Caco-2 (cell line): Measurements from ENCODE around the gene BTRC. TPM values are rescaled to one million over a fixed set of nuclear protein-coding genes. Genes with fewer than 3 reads are reported as not detected.

Experiments used
- BruUV-seq: library from RNA; stranded (reverse); fragments of 400-500 nt; replicated peaks from 2 replicates; lab custom pipeline; 2021; lab: Mats Ljungman, UMichigan
- CTCF ChIA-PET: fragments of 300-600 bp; sonication (Branson Sonifier 250); formaldehyde crosslinking; loops from one replicate; lab custom pipeline; 2022; ENCODE audit warnings: antibody characterized with exemption; lab: Charles Lee
- POLR2A ChIA-PET: fragments of 300-600 bp; sonication (Branson Sonifier 250); formaldehyde crosslinking; loops from one replicate; lab custom pipeline; 2022; ENCODE audit warnings: antibody characterized with exemption; lab: Charles Lee
- DNase-seq, 2 experiments: peaks; one replicate each; pipeline versions ENCODE4 v3.0.0 to v3.0.0-alpha.2; 2020 to 2022
- H3K27me3 ChIP-seq: replicated peaks from 2 replicates; pipeline ENCODE4 v1.6.0; 2011; ENCODE audit warnings: low read length; ENCODE audit not compliant: control insufficient read depth, insufficient read depth
- H3K36me3 ChIP-seq: 2 replicates; pipeline ENCODE4 v1.5.1; 2011; ENCODE audit warnings: low read length; ENCODE audit not compliant: control insufficient read depth, insufficient read depth
- H3K4me1 ChIP-seq: fragments of 250-450 bp; sonication (Bioruptor Pico); 2 replicates; pipeline ENCODE4 v1.5.1; 2020; ENCODE audit warnings: mild to moderate bottlenecking
- H3K4me3 ChIP-seq: 2 replicates; pipeline ENCODE4 v1.5.1; 2011; ENCODE audit warnings: low read depth, mild to moderate bottlenecking, control low read depth, low read length
- H3K9me3 ChIP-seq: fragments of 250-450 bp; sonication (Bioruptor Pico); 2 replicates; pipeline ENCODE4 v1.5.1; 2020; ENCODE audit warnings: mild to moderate bottlenecking, moderate library complexity
- H3K27ac Mint-ChIP-seq: one replicate; pipeline ENCODE4 v1.8.0; 2022; ENCODE audit warnings: mixed read lengths; ENCODE audit not compliant: unreplicated experiment
- H3K27me3 Mint-ChIP-seq: one replicate; pipeline ENCODE4 v1.8.0; 2022; ENCODE audit warnings: mixed read lengths; ENCODE audit not compliant: insufficient read depth, unreplicated experiment
- H3K36me3 Mint-ChIP-seq: one replicate; pipeline ENCODE4 v1.8.0; 2022; ENCODE audit warnings: mild to moderate bottlenecking, mixed read lengths; ENCODE audit not compliant: insufficient read depth, unreplicated experiment
- H3K4me1 Mint-ChIP-seq: one replicate; pipeline ENCODE4 v1.8.0; 2022; ENCODE audit warnings: low read depth, mixed read lengths; ENCODE audit not compliant: unreplicated experiment
- H3K4me3 Mint-ChIP-seq: one replicate; pipeline ENCODE4 v1.8.0; 2022; ENCODE audit warnings: mild to moderate bottlenecking, moderate library complexity, mixed read lengths; ENCODE audit not compliant: unreplicated experiment
- H3K9me3 Mint-ChIP-seq: one replicate; pipeline ENCODE4 v1.8.0; 2022; ENCODE audit warnings: mixed read lengths; ENCODE audit not compliant: unreplicated experiment
- CTCF ChIP-seq, 2 experiments: fragments of 200-600 bp in 1 of 2; IDR thresholded peaks; 1 replicate in 1 of 2; 2 replicates in 1 of 2; pipeline versions ENCODE4 v1.5.1 to v1.8.0; 2011 to 2022; ENCODE audit warnings: antibody characterized with exemption in 1 of 2, control low read depth in 1 of 2, inconsistent platforms in 1 of 2, low read depth in 1 of 2, low read length in 1 of 2, mild to moderate bottlenecking in 1 of 2, moderate library complexity in 1 of 2; ENCODE audit not compliant: insufficient read depth in 1 of 2, severe bottlenecking in 1 of 2, unreplicated experiment in 1 of 2
- intact Hi-C: fragments of 100-400 bp; cut with micrococcal nuclease; formaldehyde crosslinking; loops from one replicate; pipeline ENCODE4 v1.10.0; 2022; ENCODE audit not compliant: unreplicated experiment
- total RNA-seq: library from RNA; stranded (reverse); gene quantifications from 2 replicates; pipeline ENCODE4 v1.2.3, GENCODE V29; 2022

Gene BTRC
- total RNA-seq, 1 experiment from 2014 or later = 19.6 TPM

GRCh38 chr10:101447477-101447876 lies 93.5 kb downstream of the BTRC start:
- no TSS peak for BruUV-seq
- CTCF ChIA-PET = interaction anchor here (0.6 kb wide), 2 partner anchors 19 to 143 kb away, joined by 3 read pairs; no protein-coding TSS in a partner anchor
- POLR2A ChIA-PET = no interaction called here
- H3K27me3 Mint-ChIP-seq = no peaks in the 10 kb centered on the region
- H3K36me3 Mint-ChIP-seq = no peaks in the 10 kb centered on the region
- H3K27ac Mint-ChIP-seq = no peak overlapping the region
- H3K4me1 ChIP-seq = no peaks in the 10 kb centered on the region
- no peak overlapping the region for H3K4me3 Mint-ChIP-seq
- no peaks in the 10 kb centered on the region for H3K9me3 Mint-ChIP-seq
- no peak overlapping the region for H3K4me3 ChIP-seq
- H3K4me1 Mint-ChIP-seq = peaks cover 6% of the 10 kb centered on the region
- H3K9me3 ChIP-seq = no peaks in the 10 kb centered on the region
- DNase-seq = no peak
- H3K36me3 ChIP-seq = no peaks in the 10 kb centered on the region
- intact Hi-C loops = no loop called here
- no peaks in the 10 kb centered on the region for H3K27me3 ChIP-seq
- TF ChIP-seq CTCF (IDR thresholded peaks at IDR 0.05; ENCODE audit: insufficient read depth in 1 of 2, low read depth in 1 of 2, low read length in 1 of 2, severe bottlenecking in 1 of 2, unreplicated experiment in 1 of 2) = no peak

- Mint-ChIP-seq H3K4me3 (no peak overlapping the region), H3K27me3 (no peaks in the 10 kb centered on the region), H3K9me3 (no peaks in the 10 kb centered on the region), H3K4me1 (peaks cover 6% of the 10 kb centered on the region), H3K36me3 (no peaks in the 10 kb centered on the region), H3K27ac (no peak overlapping the region)
- intact Hi-C loops = no loop called here
- Histone ChIP-seq H3K4me1 (no peaks in the 10 kb centered on the region), H3K36me3 (no peaks in the 10 kb centered on the region), H3K27me3 (no peaks in the 10 kb centered on the region), H3K9me3 (no peaks in the 10 kb centered on the region), H3K4me3 (no peak overlapping the region)
- ChIA-PET CTCF (interaction anchor here (0.6 kb wide), 1 partner anchor 309 kb away, joined by 3 read pairs; no protein-coding TSS in a partner anchor), POLR2A (no interaction called here)
- TF ChIP-seq CTCF (IDR thresholded peaks at IDR 0.05; ENCODE audit: insufficient read depth in 1 of 2, low read depth in 1 of 2, low read length in 1 of 2, severe bottlenecking in 1 of 2, unreplicated experiment in 1 of 2) = no peak
- no peak for DNase-seq
- no TSS peak for BruUV-seq
These were observed 96.5 kb downstream of the BTRC start for GRCh38 chr10:101450277-101451080.

GRCh38 chr10:101451261-101451660 lies 97.3 kb downstream of the BTRC start:
- no peak for TF ChIP-seq CTCF (IDR thresholded peaks at IDR 0.05; ENCODE audit: insufficient read depth in 1 of 2, low read depth in 1 of 2, low read length in 1 of 2, severe bottlenecking in 1 of 2, unreplicated experiment in 1 of 2)
- Histone ChIP-seq H3K27me3 (no peaks in the 10 kb centered on the region), H3K9me3 (no peaks in the 10 kb centered on the region), H3K4me3 (no peak overlapping the region), H3K36me3 (no peaks in the 10 kb centered on the region), H3K4me1 (no peaks in the 10 kb centered on the region)
- DNase-seq = no peak
- no TSS peak for BruUV-seq
- no peaks in the 10 kb centered on the region for H3K9me3 Mint-ChIP-seq
- POLR2A ChIA-PET = no interaction called here
- H3K4me3 Mint-ChIP-seq = no peak overlapping the region
- intact Hi-C loops = no loop called here
- no peaks in the 10 kb centered on the region for H3K36me3 Mint-ChIP-seq
- peaks cover 6% of the 10 kb centered on the region for H3K4me1 Mint-ChIP-seq
- H3K27me3 Mint-ChIP-seq = no peaks in the 10 kb centered on the region
- H3K27ac Mint-ChIP-seq = no peak overlapping the region
- CTCF ChIA-PET = interaction anchor here (0.9 kb wide), 1 partner anchor 238 kb away, joined by 3 read pairs; no protein-coding TSS in a partner anchor
